T1000 (cell line): ENCODE measurements around the gene NOL11.
"Not testable (repeated sequence)": the region's sequence is repeated elsewhere in the genome, so short reads cannot be mapped to it uniquely, and the experiment has no call there.

Source experiments
- DNase-seq: peaks from one replicate; lab custom pipeline; 2025; ENCODE audit warnings: mixed read lengths; lab: John Stamatoyannopoulos, UW

NOL11 gene

GRCh38 chr17:67754001-67754400, 36.3 kb downstream of the NOL11 start:
- DNase-seq: no peak

GRCh38 chr17:67754686-67755085, 37.0 kb downstream of the NOL11 start:
- DNase-seq: not testable (repeated sequence)

- DNase-seq: not testable (repeated sequence)
Measured at GRCh38 chr17:67756766-67757165, 39.0 kb downstream of the NOL11 start.

- no peak for DNase-seq
Measured at GRCh38 chr17:67759355-67760171, 41.8 kb downstream of the NOL11 start.

GRCh38 chr17:67765623-67766022, 47.9 kb downstream of the NOL11 start:
- DNase-seq: no peak

GRCh38 chr17:67769231-67769630, 51.5 kb downstream of the NOL11 start:
- no peak for DNase-seq

GRCh38 chr17:67770539-67770938, 52.8 kb downstream of the NOL11 start:
- DNase-seq: no peak

GRCh38 chr17:67772679-67773078, 54.9 kb downstream of the NOL11 start:
- DNase-seq: no peak

- no peak for DNase-seq
Measured at GRCh38 chr17:67773246-67773645, 55.5 kb downstream of the NOL11 start.

GRCh38 chr17:67779098-67779672, 61.4 kb downstream of the NOL11 start:
- DNase-seq: no peak

- no peak for DNase-seq
Measured at GRCh38 chr17:67784364-67785121, 66.8 kb downstream of the NOL11 start.

GRCh38 chr17:67785122-67785477, 67.4 kb downstream of the NOL11 start:
- DNase-seq: no peak

- no peak for DNase-seq
Measured at GRCh38 chr17:67785504-67785903, 67.8 kb downstream of the NOL11 start.
